ENCODE data around the gene EXTL1. TPM values are rescaled to one million over a fixed set of nuclear protein-coding genes. Genes with fewer than 3 reads are reported as not detected.

The EXTL1 gene
- total RNA-seq, 1 donor from 2014 or later, result not detected

DNA sequence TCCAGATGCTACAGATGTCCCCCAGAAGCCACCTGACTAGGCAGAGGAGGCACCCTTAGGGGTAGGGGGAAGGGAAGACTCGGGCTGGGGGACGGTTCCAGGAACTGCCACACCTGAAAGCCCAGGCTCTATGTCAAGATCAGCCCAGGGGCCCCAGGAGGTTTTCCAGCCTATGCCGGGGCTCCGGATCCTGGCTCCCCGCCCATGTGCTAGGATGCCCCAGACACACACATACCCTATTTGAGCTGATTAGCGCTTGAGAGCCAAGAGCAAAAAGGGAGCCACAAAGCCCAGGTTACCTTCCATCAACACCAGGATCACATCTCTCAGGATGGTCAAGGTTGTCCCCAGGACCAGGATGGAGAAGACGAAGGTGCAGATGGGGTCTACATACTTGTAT lies 19.8 kb downstream of the EXTL1 start:
- no peak for ATAC-seq
- DNase-seq (ENCODE audit: low spot score), result no peak

DNA sequence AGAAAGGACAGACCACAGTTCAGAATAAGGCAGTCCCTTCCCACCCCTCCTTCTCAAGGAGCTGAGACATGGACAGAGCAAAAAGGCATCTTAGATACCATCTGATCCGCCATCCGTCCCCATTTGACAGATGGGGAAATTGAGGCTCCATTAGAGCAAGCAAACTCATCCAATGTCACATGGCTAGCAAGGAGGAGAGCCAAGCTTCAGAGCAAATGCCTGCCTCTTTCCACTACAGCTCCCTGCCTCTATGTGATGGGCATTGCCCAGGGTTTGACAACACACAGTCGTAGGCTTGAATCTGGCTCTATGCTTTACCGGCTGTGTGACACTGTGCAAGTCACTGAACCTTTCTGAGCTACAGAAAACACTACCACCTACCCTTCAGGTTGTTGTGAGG lies 20.4 kb downstream of the EXTL1 start:
- DNase-seq (ENCODE audit: low spot score), result no peak

DNA sequence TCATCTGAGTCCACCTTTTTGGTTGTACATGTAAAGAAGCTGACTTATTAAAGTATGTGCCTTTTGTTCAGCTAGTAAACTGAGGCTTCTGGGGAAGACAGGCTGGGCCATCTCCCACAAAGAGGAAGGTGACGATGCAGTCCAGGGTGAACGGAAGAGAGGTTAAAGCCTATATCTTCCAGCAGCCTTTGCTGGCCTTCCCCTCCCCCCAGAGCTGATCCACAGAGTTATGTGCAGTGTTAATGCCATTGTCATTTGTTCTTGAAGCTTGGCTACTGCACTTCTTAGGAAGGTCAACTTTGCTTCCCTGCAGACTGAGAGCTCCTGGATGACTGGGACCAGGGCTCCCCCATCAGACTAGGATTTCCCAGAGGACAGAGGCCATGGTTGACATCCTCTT lies 22.2 kb downstream of the EXTL1 start:
- ATAC-seq (no peak), DNase-seq (ENCODE audit: low spot score) (no peak)

More for the DNA sequence above, 20.4 kb downstream of the EXTL1 start:
- no peak for ATAC-seq

GRCh38 chr1:26044414-26044813 lies 22.8 kb downstream of the EXTL1 start:
- DNase-seq (ENCODE audit: low spot score) (no peak), ATAC-seq (no peak)

GRCh38 chr1:26044971-26045721 lies 23.6 kb downstream of the EXTL1 start:
- ATAC-seq, result peak; percentile 45
- DNase-seq (ENCODE audit: low spot score), result no peak

- DNase-seq (ENCODE audit: low spot score) (no peak), ATAC-seq (peak; percentile 43)
Measured at GRCh38 chr1:26045722-26046245, 24.2 kb downstream of the EXTL1 start, which contains the start of gene SLC30A2. TSS of gene SLC30A2 (minus strand) at chr1:26046118. CDS start at chr1:26045896, 222 bp downstream.

GRCh38 chr1:26046246-26047095 lies 24.9 kb downstream of the EXTL1 start:
- DNase-seq (ENCODE audit: low spot score) (no peak), ATAC-seq (no peak)

GRCh38 chr1:26047278-26047874 lies 25.8 kb downstream of the EXTL1 start:
- DNase-seq (ENCODE audit: low spot score) (no peak), ATAC-seq (no peak)

- ATAC-seq (no peak), DNase-seq (ENCODE audit: low spot score) (no peak)
Measured at GRCh38 chr1:26049531-26050247, 28.1 kb downstream of the EXTL1 start.

GRCh38 chr1:26050248-26050640 lies 28.7 kb downstream of the EXTL1 start:
- ATAC-seq (no peak), DNase-seq (ENCODE audit: low spot score) (no peak)

- ATAC-seq, result peak; percentile 30
- no peak for DNase-seq (ENCODE audit: low spot score)
Measured at GRCh38 chr1:26053718-26054560, 32.4 kb downstream of the EXTL1 start.

GRCh38 chr1:26055041-26055440 lies 33.5 kb downstream of the EXTL1 start:
- DNase-seq (ENCODE audit: low spot score) (no peak), ATAC-seq (no peak)

DNA sequence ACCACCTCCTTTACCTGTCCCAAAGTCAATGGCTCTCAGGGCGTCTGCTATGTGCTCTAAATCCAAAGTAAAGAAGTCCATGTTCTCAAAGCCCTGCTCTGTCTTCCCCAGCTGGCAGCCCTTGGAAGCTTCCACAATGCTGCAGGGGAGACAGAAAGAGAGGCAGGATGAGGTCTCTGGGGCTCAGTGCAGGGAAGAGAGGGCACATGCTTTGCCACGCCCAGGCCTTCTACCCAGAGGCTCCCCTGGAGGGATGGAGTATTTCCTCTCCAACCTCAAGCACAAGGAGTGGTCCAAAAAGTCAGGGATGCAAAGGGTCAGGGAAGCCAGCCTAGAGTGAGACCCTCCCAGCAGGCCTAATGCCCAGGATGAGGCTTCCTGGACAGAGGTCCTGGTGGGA lies 35.6 kb downstream of the EXTL1 start:
- no peak for DNase-seq (ENCODE audit: low spot score)
- no peak for ATAC-seq

- DNase-seq (ENCODE audit: low spot score) (no peak), ATAC-seq (no peak)
Measured at GRCh38 chr1:26058052-26058595, 36.5 kb downstream of the EXTL1 start.

DNA sequence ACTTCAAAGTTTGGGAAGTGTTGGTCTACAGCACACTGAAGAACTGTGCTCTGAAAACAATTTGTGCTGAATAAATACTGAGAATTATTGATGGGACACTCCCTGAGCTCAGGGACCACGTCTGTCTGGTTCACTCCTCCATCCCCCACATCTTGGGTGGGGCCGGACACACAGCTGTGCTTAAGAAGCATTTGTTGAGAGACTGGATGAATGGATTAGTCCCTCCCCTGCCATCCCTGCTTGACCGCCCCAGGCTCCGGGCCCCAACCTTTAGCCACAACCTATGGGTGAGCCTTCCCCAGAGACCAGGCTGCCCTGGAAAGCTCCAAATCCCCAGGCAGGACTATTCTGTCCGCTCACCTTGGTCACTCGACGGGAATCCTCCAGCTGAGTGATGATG lies 38.3 kb downstream of the EXTL1 start:
- DNase-seq (ENCODE audit: low spot score) (no peak), ATAC-seq (no peak)

- no peak for DNase-seq (ENCODE audit: low spot score)
Measured at GRCh38 chr1:26060832-26061574, 39.4 kb downstream of the EXTL1 start.

GRCh38 chr1:26064553-26064952 lies 43.0 kb downstream of the EXTL1 start:
- no peak for ATAC-seq
- no peak for DNase-seq (ENCODE audit: low spot score)

More at GRCh38 chr1:26060832-26061574, 39.4 kb downstream of the EXTL1 start:
- no peak for ATAC-seq

- ATAC-seq (no peak), DNase-seq (ENCODE audit: low spot score) (no peak)
Measured at GRCh38 chr1:26066160-26066559, 44.6 kb downstream of the EXTL1 start.

DNA sequence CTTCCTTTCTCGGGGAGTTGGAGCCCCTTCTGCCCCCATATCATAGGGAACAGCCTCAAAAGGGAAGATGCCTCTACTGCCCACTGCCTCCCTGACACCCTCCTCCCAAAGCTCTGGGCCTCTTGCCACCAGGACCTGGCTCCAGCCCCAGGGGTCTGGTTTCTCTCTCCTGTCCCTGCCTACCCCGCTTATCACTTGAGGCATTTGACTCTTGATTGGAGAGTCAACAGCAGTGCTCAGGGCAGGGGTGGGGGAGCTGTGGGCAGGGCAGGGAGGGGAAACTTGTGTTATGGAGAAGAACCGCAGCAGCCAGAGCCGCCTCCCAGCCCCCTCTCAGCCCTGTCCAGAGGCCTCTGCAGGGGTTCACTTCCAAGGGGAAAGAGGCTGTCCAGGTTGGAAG lies 45.3 kb downstream of the EXTL1 start:
- ATAC-seq (no peak), DNase-seq (ENCODE audit: low spot score) (no peak)

Measured in left lobe of liver (tissue), 2 donors.